ENCODE data around the gene TNFRSF13B. TPM values are rescaled to one million over a fixed set of nuclear protein-coding genes. Genes with fewer than 3 reads are reported as not detected.
A peak's percentile ranks its signal among the peaks of the same experiment; 100 is the strongest.

Gene TNFRSF13B
- total RNA-seq, 2 donors from 2014 or later, result 0.97 to 1.6 TPM

- Histone ChIP-seq H3K27me3 (ENCODE audit: control insufficient read depth, insufficient read depth, low read length, poor library complexity, severe bottlenecking) (no peaks in the 10 kb centered on the region), H3K9me3 (ENCODE audit: control insufficient read depth, low read length) (no peaks in the 10 kb centered on the region), H3K36me3 (ENCODE audit: control insufficient read depth, insufficient read depth, low read length) (no peaks in the 10 kb centered on the region), H3K9ac (ENCODE audit: extremely low read depth, low read length, poor library complexity, severe bottlenecking) (no peak overlapping the region), H3K4me1 (ENCODE audit: control insufficient read depth, insufficient read depth, low read length) (no peaks in the 10 kb centered on the region), H3K27ac (ENCODE audit: low read depth, low read length) (no peak overlapping the region), H3K4me3 (ENCODE audit: low read length) (no peak overlapping the region)
- Mint-ChIP-seq H3K27ac (no peak overlapping the region), H3K27me3 (ENCODE audit: insufficient read depth) (no peaks in the 10 kb centered on the region), H3K36me3 (ENCODE audit: low read depth) (no peaks in the 10 kb centered on the region), H3K4me3 (no peak overlapping the region), H3K9me3 (no peaks in the 10 kb centered on the region), H3K4me1 (peaks cover 2% of the 10 kb centered on the region)
- no peak for TF ChIP-seq CTCF (conservative IDR thresholded peaks at IDR 0.05)
- WGBS, 2 experiments (ENCODE audit: insufficient coverage in 1 of 2, insufficient read length in 1 of 2), result 94 to 100% methylated on average over 4 to 15 of the region's 15 CpGs
- DNase-seq, result peak; percentile 39
Observed at GRCh38 chr17:16925461-16926060, 46.4 kb downstream of the TNFRSF13B start.

GRCh38 chr17:16924696-16925440, 47.0 kb downstream of the TNFRSF13B start:
- H3K36me3 Mint-ChIP-seq (ENCODE audit: low read depth), result no peaks in the 10 kb centered on the region
- H3K27me3 Mint-ChIP-seq (ENCODE audit: insufficient read depth), result no peaks in the 10 kb centered on the region
- H3K27ac ChIP-seq (ENCODE audit: low read depth, low read length), result no peak overlapping the region
- no peak for TF ChIP-seq CTCF (conservative IDR thresholded peaks at IDR 0.05)
- peaks cover 9% of the 10 kb centered on the region for H3K4me1 Mint-ChIP-seq
- no peak overlapping the region for H3K27ac Mint-ChIP-seq
- no peaks in the 10 kb centered on the region for H3K4me1 ChIP-seq (ENCODE audit: control insufficient read depth, insufficient read depth, low read length)
- no peaks in the 10 kb centered on the region for H3K9me3 ChIP-seq (ENCODE audit: control insufficient read depth, low read length)
- no peak overlapping the region for H3K4me3 Mint-ChIP-seq
- no peak for DNase-seq
- no peak overlapping the region for H3K4me3 ChIP-seq (ENCODE audit: low read length)
- no peak overlapping the region for H3K9ac ChIP-seq (ENCODE audit: extremely low read depth, low read length, poor library complexity, severe bottlenecking)
- H3K27me3 ChIP-seq (ENCODE audit: control insufficient read depth, insufficient read depth, low read length, poor library complexity, severe bottlenecking), result no peaks in the 10 kb centered on the region
- no peaks in the 10 kb centered on the region for H3K9me3 Mint-ChIP-seq
- 87 to 100% methylated on average over 2 to 8 of the region's 10 CpGs for WGBS, 2 experiments (ENCODE audit: insufficient coverage in 1 of 2, insufficient read length in 1 of 2)
- no peaks in the 10 kb centered on the region for H3K36me3 ChIP-seq (ENCODE audit: control insufficient read depth, insufficient read depth, low read length)

GRCh38 chr17:16923904-16924695, 47.8 kb downstream of the TNFRSF13B start:
- no peak overlapping the region for H3K4me3 Mint-ChIP-seq
- DNase-seq, result peak; percentile 45
- no peak overlapping the region for H3K27ac ChIP-seq (ENCODE audit: low read depth, low read length)

More at GRCh38 chr17:16923904-16924695, 47.8 kb downstream of the TNFRSF13B start:
- TF ChIP-seq CTCF (conservative IDR thresholded peaks at IDR 0.05), result no peak
- Histone ChIP-seq H3K4me1 (ENCODE audit: control insufficient read depth, insufficient read depth, low read length) (no peaks in the 10 kb centered on the region), H3K27me3 (ENCODE audit: control insufficient read depth, insufficient read depth, low read length, poor library complexity, severe bottlenecking) (no peaks in the 10 kb centered on the region), H3K4me3 (ENCODE audit: low read length) (no peak overlapping the region), H3K9ac (ENCODE audit: extremely low read depth, low read length, poor library complexity, severe bottlenecking) (no peak overlapping the region), H3K36me3 (ENCODE audit: control insufficient read depth, insufficient read depth, low read length) (no peaks in the 10 kb centered on the region), H3K9me3 (ENCODE audit: control insufficient read depth, low read length) (no peaks in the 10 kb centered on the region)
- Mint-ChIP-seq H3K27me3 (ENCODE audit: insufficient read depth) (no peaks in the 10 kb centered on the region), H3K36me3 (ENCODE audit: low read depth) (no peaks in the 10 kb centered on the region), H3K27ac (no peak overlapping the region), H3K4me1 (peaks cover 10% of the 10 kb centered on the region), H3K9me3 (no peaks in the 10 kb centered on the region)
- 89 to 90% methylated on average over 8 to 15 of the region's 15 CpGs for WGBS, 2 experiments (ENCODE audit: insufficient coverage in 1 of 2, insufficient read length in 1 of 2)

Measured in endodermal cell (in vitro differentiated cells).